Measurements from ENCODE around the gene CARS1. TPM values are rescaled to one million over a fixed set of nuclear protein-coding genes. Genes with fewer than 3 reads are reported as not detected.
A peak's percentile ranks its signal among the peaks of the same experiment; 100 is the strongest.

The CARS1 gene
- total and polyA plus RNA-seq, 9 of the 15 experiments (the other 6 are each of a cell fraction or from before 2014, with no cell fraction given): 14.4 to 106 (median 73.6) TPM

DNA sequence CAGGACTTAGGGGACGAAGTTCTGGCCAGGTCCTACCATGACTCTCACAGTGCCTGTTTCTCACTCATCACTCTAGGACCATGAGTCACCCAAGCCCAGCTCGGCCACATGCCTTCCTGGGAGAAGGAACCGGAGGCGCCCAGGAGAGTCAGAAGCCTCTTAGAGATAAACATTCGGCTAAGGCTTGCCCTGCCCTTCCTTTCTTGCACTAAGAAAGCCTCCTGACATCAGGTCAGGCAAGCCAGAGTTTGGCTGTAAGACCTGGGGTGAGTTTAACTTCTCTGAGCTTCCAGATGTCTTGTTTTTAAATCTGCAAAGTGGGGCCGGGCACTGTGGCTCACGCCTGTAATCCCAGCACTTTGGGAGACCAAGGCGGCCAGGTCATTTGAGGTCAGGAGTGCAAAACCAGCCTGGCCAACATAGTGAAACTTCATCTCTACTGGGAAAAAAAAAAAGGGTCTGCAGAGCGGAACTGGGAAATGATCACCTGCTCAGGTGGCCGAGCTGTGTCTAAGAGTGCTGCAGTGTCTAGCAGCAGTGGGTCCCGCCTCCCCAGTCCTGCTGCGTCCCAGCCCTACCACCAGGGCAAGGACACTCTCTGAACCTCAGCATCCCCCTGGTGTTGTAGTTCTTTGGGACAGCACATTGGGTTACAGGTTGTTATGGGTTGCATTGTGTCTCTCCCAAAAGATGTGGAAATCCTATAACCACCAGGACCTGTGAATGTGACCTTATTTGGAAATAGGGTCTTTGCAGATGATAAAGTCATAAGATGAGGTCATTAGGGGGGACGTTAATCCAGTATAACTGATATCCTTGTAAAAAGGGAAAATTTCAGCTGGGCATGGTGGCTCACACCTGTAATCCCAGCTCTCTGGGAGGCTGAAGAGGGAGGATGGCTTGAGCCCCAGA lies 1.8 kb upstream of the CARS1 start (continued):
- TF ChIP-seq, protein P1, sequence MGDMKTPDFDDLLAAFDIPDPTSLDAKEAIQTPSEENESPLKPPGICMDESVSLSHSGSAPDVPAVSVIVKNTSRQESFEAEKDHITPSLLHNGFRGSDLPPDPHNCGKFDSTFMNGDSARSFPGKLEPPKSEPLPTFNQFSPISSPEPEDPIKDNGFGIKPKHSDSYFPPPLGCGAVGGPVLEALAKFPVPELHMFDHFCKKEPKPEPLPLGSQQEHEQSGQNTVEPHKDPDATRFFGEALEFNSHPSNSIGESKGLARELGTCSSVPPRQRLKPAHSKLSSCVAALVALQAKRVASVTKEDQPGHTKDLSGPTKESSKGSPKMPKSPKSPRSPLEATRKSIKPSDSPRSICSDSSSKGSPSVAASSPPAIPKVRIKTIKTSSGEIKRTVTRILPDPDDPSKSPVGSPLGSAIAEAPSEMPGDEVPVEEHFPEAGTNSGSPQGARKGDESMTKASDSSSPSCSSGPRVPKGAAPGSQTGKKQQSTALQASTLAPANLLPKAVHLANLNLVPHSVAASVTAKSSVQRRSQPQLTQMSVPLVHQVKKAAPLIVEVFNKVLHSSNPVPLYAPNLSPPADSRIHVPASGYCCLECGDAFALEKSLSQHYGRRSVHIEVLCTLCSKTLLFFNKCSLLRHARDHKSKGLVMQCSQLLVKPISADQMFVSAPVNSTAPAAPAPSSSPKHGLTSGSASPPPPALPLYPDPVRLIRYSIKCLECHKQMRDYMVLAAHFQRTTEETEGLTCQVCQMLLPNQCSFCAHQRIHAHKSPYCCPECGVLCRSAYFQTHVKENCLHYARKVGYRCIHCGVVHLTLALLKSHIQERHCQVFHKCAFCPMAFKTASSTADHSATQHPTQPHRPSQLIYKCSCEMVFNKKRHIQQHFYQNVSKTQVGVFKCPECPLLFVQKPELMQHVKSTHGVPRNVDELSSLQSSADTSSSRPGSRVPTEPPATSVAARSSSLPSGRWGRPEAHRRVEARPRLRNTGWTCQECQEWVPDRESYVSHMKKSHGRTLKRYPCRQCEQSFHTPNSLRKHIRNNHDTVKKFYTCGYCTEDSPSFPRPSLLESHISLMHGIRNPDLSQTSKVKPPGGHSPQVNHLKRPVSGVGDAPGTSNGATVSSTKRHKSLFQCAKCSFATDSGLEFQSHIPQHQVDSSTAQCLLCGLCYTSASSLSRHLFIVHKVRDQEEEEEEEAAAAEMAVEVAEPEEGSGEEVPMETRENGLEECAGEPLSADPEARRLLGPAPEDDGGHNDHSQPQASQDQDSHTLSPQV (IDR thresholded peaks at IDR 0.05): peak; percentile 89
- TF ChIP-seq, protein P2, sequence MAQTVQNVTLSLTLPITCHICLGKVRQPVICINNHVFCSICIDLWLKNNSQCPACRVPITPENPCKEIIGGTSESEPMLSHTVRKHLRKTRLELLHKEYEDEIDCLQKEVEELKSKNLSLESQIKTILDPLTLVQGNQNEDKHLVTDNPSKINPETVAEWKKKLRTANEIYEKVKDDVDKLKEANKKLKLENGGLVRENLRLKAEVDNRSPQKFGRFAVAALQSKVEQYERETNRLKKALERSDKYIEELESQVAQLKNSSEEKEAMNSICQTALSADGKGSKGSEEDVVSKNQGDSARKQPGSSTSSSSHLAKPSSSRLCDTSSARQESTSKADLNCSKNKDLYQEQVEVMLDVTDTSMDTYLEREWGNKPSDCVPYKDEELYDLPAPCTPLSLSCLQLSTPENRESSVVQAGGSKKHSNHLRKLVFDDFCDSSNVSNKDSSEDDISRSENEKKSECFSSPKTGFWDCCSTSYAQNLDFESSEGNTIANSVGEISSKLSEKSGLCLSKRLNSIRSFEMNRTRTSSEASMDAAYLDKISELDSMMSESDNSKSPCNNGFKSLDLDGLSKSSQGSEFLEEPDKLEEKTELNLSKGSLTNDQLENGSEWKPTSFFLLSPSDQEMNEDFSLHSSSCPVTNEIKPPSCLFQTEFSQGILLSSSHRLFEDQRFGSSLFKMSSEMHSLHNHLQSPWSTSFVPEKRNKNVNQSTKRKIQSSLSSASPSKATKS (CRISPR knock-in tag; IDR thresholded peaks at IDR 0.05): no peak
- TF ChIP-seq CBX3 (IDR thresholded peaks at IDR 0.05; ENCODE audit: borderline replicate concordance in 1 of 2, low read length in 2 of 2): peak in 1 of 2 experiments; percentile 59; a peak in 1 of 3 replicates
- TF ChIP-seq, protein P3, sequence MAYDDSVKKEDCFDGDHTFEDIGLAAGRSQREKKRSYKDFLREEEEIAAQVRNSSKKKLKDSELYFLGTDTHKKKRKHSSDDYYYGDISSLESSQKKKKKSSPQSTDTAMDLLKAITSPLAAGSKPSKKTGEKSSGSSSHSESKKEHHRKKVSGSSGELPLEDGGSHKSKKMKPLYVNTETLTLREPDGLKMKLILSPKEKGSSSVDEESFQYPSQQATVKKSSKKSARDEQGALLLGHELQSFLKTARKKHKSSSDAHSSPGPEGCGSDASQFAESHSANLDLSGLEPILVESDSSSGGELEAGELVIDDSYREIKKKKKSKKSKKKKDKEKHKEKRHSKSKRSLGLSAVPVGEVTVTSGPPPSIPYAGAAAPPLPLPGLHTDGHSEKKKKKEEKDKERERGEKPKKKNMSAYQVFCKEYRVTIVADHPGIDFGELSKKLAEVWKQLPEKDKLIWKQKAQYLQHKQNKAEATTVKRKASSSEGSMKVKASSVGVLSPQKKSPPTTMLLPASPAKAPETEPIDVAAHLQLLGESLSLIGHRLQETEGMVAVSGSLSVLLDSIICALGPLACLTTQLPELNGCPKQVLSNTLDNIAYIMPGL (CRISPR knock-in tag; IDR thresholded peaks at IDR 0.05): no peak
- no peak for TF ChIP-seq ETV6 (IDR thresholded peaks at IDR 0.05; ENCODE audit: borderline replicate concordance in 1 of 2, low read depth in 2 of 2, low read length in 1 of 2)
- TF ChIP-seq ETV6 (CRISPR knock-in tag; IDR thresholded peaks at IDR 0.05; ENCODE audit: borderline replicate concordance): no peak
- TF ChIP-seq, protein P4, sequence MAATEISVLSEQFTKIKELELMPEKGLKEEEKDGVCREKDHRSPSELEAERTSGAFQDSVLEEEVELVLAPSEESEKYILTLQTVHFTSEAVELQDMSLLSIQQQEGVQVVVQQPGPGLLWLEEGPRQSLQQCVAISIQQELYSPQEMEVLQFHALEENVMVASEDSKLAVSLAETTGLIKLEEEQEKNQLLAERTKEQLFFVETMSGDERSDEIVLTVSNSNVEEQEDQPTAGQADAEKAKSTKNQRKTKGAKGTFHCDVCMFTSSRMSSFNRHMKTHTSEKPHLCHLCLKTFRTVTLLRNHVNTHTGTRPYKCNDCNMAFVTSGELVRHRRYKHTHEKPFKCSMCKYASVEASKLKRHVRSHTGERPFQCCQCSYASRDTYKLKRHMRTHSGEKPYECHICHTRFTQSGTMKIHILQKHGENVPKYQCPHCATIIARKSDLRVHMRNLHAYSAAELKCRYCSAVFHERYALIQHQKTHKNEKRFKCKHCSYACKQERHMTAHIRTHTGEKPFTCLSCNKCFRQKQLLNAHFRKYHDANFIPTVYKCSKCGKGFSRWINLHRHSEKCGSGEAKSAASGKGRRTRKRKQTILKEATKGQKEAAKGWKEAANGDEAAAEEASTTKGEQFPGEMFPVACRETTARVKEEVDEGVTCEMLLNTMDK (IDR thresholded peaks at IDR 0.05; ENCODE audit: borderline replicate concordance, insufficient read depth, low read depth, low read length, poor library complexity, severe bottlenecking): no peak
- TF ChIP-seq, protein P5, sequence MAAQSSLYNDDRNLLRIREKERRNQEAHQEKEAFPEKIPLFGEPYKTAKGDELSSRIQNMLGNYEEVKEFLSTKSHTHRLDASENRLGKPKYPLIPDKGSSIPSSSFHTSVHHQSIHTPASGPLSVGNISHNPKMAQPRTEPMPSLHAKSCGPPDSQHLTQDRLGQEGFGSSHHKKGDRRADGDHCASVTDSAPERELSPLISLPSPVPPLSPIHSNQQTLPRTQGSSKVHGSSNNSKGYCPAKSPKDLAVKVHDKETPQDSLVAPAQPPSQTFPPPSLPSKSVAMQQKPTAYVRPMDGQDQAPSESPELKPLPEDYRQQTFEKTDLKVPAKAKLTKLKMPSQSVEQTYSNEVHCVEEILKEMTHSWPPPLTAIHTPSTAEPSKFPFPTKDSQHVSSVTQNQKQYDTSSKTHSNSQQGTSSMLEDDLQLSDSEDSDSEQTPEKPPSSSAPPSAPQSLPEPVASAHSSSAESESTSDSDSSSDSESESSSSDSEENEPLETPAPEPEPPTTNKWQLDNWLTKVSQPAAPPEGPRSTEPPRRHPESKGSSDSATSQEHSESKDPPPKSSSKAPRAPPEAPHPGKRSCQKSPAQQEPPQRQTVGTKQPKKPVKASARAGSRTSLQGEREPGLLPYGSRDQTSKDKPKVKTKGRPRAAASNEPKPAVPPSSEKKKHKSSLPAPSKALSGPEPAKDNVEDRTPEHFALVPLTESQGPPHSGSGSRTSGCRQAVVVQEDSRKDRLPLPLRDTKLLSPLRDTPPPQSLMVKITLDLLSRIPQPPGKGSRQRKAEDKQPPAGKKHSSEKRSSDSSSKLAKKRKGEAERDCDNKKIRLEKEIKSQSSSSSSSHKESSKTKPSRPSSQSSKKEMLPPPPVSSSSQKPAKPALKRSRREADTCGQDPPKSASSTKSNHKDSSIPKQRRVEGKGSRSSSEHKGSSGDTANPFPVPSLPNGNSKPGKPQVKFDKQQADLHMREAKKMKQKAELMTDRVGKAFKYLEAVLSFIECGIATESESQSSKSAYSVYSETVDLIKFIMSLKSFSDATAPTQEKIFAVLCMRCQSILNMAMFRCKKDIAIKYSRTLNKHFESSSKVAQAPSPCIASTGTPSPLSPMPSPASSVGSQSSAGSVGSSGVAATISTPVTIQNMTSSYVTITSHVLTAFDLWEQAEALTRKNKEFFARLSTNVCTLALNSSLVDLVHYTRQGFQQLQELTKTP (IDR thresholded peaks at IDR 0.05; ENCODE audit: low read depth in 1 of 2, partially characterized antibody in 2 of 2): peak in 1 of 2 experiments; percentile 82
- no peak for TF ChIP-seq FOXP1 (CRISPR knock-in tag; IDR thresholded peaks at IDR 0.05)
